HL-60 (cell line): Measurements from ENCODE around the gene SPP1.

Source experiments
- DNase-seq, 2 experiments: peaks; one replicate each; pipeline ENCODE4 v3.0.0-alpha.2; 2010 to 2020; ENCODE audit warnings: low read depth in 1 of 2, low spot score in 1 of 2
- H3K27ac ChIP-seq: fragments of 250-450 bp; sonication (Bioruptor Pico); replicated peaks from 2 replicates; pipeline ENCODE4 v1.5.1; 2020; ENCODE audit warnings: mild to moderate bottlenecking, moderate library complexity
- H3K27me3 ChIP-seq: fragments of 250-450 bp; sonication (Bioruptor Pico); 2 replicates; pipeline ENCODE4 v1.5.1; 2021; ENCODE audit warnings: mild to moderate bottlenecking, moderate library complexity; ENCODE audit not compliant: insufficient read depth, poor library complexity, severe bottlenecking
- H3K4me3 ChIP-seq: replicated peaks from 2 replicates; pipeline ENCODE4 v1.5.1; 2011; ENCODE audit warnings: mild to moderate bottlenecking, control low read depth, low read length; ENCODE audit not compliant: insufficient read depth
- GABPA ChIP-seq: IDR thresholded peaks from 2 replicates; pipeline ENCODE4 v1.6.1; 2012; ENCODE audit warnings: low read depth
- POLR2AphosphoS5 ChIP-seq: IDR thresholded peaks from 2 replicates; pipeline ENCODE4 v1.6.1; 2012; ENCODE audit warnings: low read depth
- SPI1 ChIP-seq: IDR thresholded peaks from 2 replicates; pipeline ENCODE4 v1.6.1; 2012; ENCODE audit warnings: low read depth, mild to moderate bottlenecking, borderline replicate concordance
- TF ChIP-seq, protein P1 (sequence below): IDR thresholded peaks from 2 replicates; pipeline ENCODE4 v1.6.1; 2012; ENCODE audit warnings: low read depth; ENCODE audit not compliant: insufficient replicate concordance
- TF ChIP-seq, protein P2 (sequence below): IDR thresholded peaks from one replicate; pipeline ENCODE4 v1.5.1; 2011; ENCODE audit warnings: low read length, control low read depth, inconsistent platforms; ENCODE audit not compliant: insufficient read depth

The SPP1 gene

DNA sequence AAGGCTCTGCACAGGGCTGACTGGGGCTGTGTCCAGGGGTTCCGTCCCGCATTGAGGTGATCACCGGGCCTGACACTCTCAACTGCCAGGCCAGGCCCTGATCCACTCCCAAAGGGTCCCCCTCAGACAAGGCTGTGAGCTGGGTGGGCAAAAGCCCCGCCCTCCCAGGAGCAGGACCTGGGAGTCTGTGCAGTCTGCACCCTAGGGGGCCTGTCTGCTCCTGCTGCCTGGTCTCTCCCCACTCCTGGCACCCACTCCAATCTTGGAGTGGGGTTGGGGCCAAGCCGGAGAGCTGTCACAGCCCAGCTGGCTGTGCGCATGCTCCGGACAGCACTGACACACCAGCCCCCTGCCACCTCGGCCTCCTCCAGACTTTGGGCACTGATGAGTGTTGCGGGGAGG lies 9.4 kb upstream of the SPP1 start:
- H3K27me3 ChIP-seq = no peaks in the 10 kb centered on the region
- no peak for DNase-seq
- no peak overlapping the region for H3K27ac ChIP-seq
- no peak for TF ChIP-seq SPI1
- TF ChIP-seq GABPA = no peak
- TF ChIP-seq, protein P1, sequence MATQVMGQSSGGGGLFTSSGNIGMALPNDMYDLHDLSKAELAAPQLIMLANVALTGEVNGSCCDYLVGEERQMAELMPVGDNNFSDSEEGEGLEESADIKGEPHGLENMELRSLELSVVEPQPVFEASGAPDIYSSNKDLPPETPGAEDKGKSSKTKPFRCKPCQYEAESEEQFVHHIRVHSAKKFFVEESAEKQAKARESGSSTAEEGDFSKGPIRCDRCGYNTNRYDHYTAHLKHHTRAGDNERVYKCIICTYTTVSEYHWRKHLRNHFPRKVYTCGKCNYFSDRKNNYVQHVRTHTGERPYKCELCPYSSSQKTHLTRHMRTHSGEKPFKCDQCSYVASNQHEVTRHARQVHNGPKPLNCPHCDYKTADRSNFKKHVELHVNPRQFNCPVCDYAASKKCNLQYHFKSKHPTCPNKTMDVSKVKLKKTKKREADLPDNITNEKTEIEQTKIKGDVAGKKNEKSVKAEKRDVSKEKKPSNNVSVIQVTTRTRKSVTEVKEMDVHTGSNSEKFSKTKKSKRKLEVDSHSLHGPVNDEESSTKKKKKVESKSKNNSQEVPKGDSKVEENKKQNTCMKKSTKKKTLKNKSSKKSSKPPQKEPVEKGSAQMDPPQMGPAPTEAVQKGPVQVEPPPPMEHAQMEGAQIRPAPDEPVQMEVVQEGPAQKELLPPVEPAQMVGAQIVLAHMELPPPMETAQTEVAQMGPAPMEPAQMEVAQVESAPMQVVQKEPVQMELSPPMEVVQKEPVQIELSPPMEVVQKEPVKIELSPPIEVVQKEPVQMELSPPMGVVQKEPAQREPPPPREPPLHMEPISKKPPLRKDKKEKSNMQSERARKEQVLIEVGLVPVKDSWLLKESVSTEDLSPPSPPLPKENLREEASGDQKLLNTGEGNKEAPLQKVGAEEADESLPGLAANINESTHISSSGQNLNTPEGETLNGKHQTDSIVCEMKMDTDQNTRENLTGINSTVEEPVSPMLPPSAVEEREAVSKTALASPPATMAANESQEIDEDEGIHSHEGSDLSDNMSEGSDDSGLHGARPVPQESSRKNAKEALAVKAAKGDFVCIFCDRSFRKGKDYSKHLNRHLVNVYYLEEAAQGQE = no peak
- no peak for TF ChIP-seq POLR2AphosphoS5
- TF ChIP-seq, protein P2, sequence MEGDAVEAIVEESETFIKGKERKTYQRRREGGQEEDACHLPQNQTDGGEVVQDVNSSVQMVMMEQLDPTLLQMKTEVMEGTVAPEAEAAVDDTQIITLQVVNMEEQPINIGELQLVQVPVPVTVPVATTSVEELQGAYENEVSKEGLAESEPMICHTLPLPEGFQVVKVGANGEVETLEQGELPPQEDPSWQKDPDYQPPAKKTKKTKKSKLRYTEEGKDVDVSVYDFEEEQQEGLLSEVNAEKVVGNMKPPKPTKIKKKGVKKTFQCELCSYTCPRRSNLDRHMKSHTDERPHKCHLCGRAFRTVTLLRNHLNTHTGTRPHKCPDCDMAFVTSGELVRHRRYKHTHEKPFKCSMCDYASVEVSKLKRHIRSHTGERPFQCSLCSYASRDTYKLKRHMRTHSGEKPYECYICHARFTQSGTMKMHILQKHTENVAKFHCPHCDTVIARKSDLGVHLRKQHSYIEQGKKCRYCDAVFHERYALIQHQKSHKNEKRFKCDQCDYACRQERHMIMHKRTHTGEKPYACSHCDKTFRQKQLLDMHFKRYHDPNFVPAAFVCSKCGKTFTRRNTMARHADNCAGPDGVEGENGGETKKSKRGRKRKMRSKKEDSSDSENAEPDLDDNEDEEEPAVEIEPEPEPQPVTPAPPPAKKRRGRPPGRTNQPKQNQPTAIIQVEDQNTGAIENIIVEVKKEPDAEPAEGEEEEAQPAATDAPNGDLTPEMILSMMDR = no peak
- no peak overlapping the region for H3K4me3 ChIP-seq

DNA sequence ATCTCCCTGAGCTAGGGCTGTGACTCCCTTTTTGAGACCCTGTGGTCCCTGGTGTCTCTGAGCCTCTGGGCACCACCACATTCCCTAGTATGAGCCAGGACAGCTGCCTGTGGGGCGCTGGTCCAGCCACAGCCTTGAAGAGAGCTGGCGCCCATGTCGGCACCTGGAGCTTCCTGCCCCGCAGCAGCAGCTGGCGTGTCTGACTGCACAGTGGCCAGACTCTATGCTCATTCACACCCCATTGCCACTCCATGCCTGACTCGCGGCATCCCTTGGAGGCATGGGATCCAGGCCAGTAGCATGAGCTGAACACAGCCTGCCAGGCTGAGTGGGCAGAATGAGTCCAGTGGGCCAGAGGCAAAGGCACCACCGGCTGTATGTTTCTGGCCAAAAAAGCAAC lies 8.3 kb upstream of the SPP1 start:
- Histone ChIP-seq H3K27me3 (peaks cover 3% of the 10 kb centered on the region), H3K4me3 (no peak overlapping the region), H3K27ac (no peak overlapping the region)
- no peak for DNase-seq
- TF ChIP-seq, protein P2 = no peak
- TF ChIP-seq SPI1 = no peak

DNA sequence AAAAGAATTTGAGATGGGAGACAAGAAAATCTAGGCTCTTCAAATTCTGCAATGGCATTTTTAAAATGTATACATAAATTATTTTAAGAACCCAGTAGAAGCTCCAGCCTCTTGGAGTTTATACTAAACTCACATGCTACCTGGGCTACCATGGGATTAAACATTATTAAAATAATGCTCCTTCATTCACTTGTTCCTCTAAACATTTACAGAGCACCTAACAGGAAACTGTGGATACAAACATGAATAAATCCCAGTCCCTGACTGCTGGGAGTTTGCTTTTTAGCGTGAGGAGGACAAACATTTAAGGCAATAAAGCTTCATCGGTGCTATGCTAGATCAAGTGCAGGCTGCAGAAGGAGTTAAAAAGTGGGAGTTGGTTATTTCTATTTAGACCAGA lies 5.4 kb upstream of the SPP1 start:
- TF ChIP-seq SPI1 (no peak), POLR2AphosphoS5 (no peak), GABPA (no peak)
- TF ChIP-seq, protein P1 = no peak
- TF ChIP-seq, protein P2 = no peak
- no peak overlapping the region for H3K4me3 ChIP-seq
- H3K27ac ChIP-seq = no peak overlapping the region
- DNase-seq = no peak
- peaks cover 8% of the 10 kb centered on the region for H3K27me3 ChIP-seq

DNA sequence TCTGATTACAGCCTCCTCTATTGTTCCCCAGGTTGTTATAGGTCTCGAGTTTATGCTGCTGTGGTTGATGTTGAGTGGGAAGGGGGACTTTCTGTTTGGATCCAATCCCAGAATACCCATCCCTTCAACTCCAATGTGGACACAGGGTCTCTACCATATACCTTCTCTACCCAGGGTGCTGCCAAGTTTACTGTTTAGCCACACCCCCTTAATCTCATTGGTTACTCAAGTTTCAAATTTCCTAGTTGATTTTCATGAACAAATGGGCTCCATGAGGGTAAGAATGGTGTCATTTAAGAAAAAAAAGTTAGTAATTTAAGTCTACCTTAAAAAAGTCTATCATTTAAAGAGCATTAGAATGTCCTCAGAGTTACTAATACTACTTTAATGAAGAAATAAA lies 3.6 kb upstream of the SPP1 start:
- DNase-seq = no peak
- no peak overlapping the region for H3K4me3 ChIP-seq
- TF ChIP-seq POLR2AphosphoS5 (no peak), SPI1 (no peak), GABPA (no peak)
- TF ChIP-seq, protein P2 = no peak
- TF ChIP-seq, protein P1 = no peak
- no peak overlapping the region for H3K27ac ChIP-seq
- H3K27me3 ChIP-seq = peaks cover 8% of the 10 kb centered on the region
